GM19455 (cell line): ENCODE results near the gene FRYL.
"Not testable (repeated sequence)": the region's sequence is repeated elsewhere in the genome, so short reads cannot be mapped to it uniquely, and the experiment has no call there.

Source experiments
- ATAC-seq: cut with Tn5 transposase; IDR thresholded peaks from one replicate; pipeline ENCODE4 v1.9.1; 2021; ENCODE audit not compliant: unreplicated experiment

Gene FRYL

GRCh38 chr4:48462363-48462762 is 317.7 kb downstream of the FRYL start:
- ATAC-seq: no peak

- ATAC-seq: no peak
Measured at GRCh38 chr4:48461000-48461399, 319.1 kb downstream of the FRYL start.

- ATAC-seq: no peak
Measured at GRCh38 chr4:48454591-48454990, 325.5 kb downstream of the FRYL start.

GRCh38 chr4:48451656-48452055 is 328.4 kb downstream of the FRYL start:
- not testable (repeated sequence) for ATAC-seq

GRCh38 chr4:48450740-48451139 is 329.3 kb downstream of the FRYL start:
- no peak for ATAC-seq

GRCh38 chr4:48449151-48449550 is 330.9 kb downstream of the FRYL start:
- no peak for ATAC-seq
